ENCODE measurements around the gene SEMA3A. TPM values are rescaled to one million over a fixed set of nuclear protein-coding genes. Genes with fewer than 3 reads are reported as not detected.

Gene SEMA3A
- total and polyA plus RNA-seq, 2 donors (not counting 1 experiment from before 2014, with no cell fraction given) = 45.2 to 60.8 TPM

DNA sequence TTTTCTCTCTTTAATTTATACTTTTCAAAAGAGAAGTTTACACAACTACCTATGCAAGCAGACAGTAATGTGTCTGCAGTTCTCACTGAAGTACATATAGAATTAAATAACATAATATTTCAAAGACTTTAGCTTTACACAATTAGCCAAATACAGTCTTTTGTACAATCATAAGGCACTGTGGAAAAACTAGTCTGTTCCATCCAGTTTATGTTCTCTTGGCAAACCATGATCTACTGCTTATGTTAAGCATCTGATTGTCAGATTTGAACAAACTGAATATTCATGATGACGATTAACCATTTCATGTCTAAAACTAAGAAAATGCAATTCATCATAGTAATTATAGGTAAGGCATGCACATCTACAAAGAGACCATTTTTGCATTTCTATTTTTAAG is 842 bp downstream of the SEMA3A start:
- Histone ChIP-seq H3K4me3 (replicated peaks in 1 of 4; ENCODE audit: control extremely low read depth in 1 of 4, insufficient read depth in 1 of 4, low read depth in 3 of 4, low read length in 4 of 4) (peak overlapping the region; percentile 68 to 94 (median 78)), H2AFZ (ENCODE audit: low read length) (no peak overlapping the region), H4K20me1 (ENCODE audit: control insufficient read depth, extremely low read depth, insufficient read depth, low read length) (no peaks in the 10 kb centered on the region), H3K79me2 (ENCODE audit: control insufficient read depth, insufficient read depth, low read length) (peaks cover 53% of the 10 kb centered on the region), H3K27me3 (ENCODE audit: control insufficient read depth, insufficient read depth, low read length) (no peaks in the 10 kb centered on the region), H3K4me2 (ENCODE audit: extremely low read depth, insufficient read depth, low read length) (peak overlapping the region; percentile 82), H3K4me1 (ENCODE audit: control insufficient read depth, extremely low read depth, insufficient read depth, low read length) (no peaks in the 10 kb centered on the region), H3K9ac (ENCODE audit: insufficient read depth, low read length) (no peak overlapping the region), H3K9me3 (ENCODE audit: control insufficient read depth, insufficient read depth, low read depth, low read length) (no peaks in the 10 kb centered on the region), H3K27ac (ENCODE audit: insufficient read depth, low read length) (peak overlapping the region; percentile 58), H3K36me3 (ENCODE audit: control insufficient read depth, insufficient read depth, low read length) (no peaks in the 10 kb centered on the region)
- peak; percentile 28 to 61 for DNase-seq (ENCODE audit: low read depth in 2 of 2)
- no peak for TF ChIP-seq EZH2 (IDR thresholded peaks at IDR 0.05; ENCODE audit: low read length, missing control alignments)
- no peak for TF ChIP-seq CTCF (conservative IDR thresholded peaks at IDR 0.05 in 1 of 2, IDR thresholded peaks at IDR 0.05 in 1 of 2; ENCODE audit: low read depth in 1 of 2, low read length in 2 of 2)

DNA sequence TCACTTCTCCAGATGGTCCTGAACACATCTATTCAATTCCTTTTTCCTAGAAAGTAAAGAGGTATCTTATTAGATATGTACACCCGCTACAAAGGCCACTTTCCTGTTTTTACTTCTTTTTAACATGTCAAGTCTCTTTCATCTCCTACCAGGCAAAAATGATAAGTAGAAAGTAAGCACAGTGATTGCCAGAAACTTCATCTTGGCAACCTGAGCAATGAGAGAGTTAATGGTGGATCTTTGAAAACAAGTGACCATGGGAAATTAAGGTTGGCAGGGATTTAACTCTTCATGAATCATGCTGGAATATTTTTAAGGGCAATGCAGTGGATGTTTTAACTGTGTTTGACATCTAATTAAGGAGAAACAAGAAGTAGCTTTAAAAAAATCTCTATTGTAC is 2.7 kb downstream of the SEMA3A start:
- H2AFZ ChIP-seq (ENCODE audit: low read length) = no peak overlapping the region

DNA sequence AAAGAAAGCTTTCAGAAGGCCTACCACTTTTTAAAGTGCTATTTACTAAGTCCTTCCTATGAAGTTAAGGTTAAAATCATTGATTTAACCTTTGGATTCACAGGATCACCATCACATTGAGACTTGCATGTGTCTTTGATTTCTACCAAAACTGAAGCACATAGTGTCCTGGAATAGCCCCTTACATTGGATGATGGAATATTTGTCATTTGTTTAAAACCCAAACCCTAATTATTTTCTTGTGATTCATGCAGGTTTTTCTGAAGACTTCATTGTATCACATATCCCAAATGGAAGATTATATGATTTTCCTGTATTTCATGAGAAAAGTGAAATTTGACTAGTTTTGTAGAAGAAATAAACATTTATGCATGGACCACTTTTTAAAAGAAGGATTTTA is 3.3 kb downstream of the SEMA3A start:
- H4K20me1 ChIP-seq (ENCODE audit: control insufficient read depth, extremely low read depth, insufficient read depth, low read length) = no peaks in the 10 kb centered on the region
- peak overlapping the region in 3 of 4 experiments; percentile 68 to 94 (median 80) for H3K4me3 ChIP-seq (replicated peaks in 1 of 4; ENCODE audit: control extremely low read depth in 1 of 4, insufficient read depth in 1 of 4, low read depth in 3 of 4, low read length in 4 of 4)
- no peak overlapping the region for H3K9ac ChIP-seq (ENCODE audit: insufficient read depth, low read length)
- peaks cover 77% of the 10 kb centered on the region for H3K79me2 ChIP-seq (ENCODE audit: control insufficient read depth, insufficient read depth, low read length)
- no peak overlapping the region for H3K27ac ChIP-seq (ENCODE audit: insufficient read depth, low read length)
- peak overlapping the region; percentile 82 for H3K4me2 ChIP-seq (ENCODE audit: extremely low read depth, insufficient read depth, low read length)
- TF ChIP-seq EZH2 (IDR thresholded peaks at IDR 0.05; ENCODE audit: low read length, missing control alignments) (no peak), CTCF (conservative IDR thresholded peaks at IDR 0.05 in 1 of 2, IDR thresholded peaks at IDR 0.05 in 1 of 2; ENCODE audit: low read depth in 1 of 2, low read length in 2 of 2) (no peak)
- no peaks in the 10 kb centered on the region for H3K27me3 ChIP-seq (ENCODE audit: control insufficient read depth, insufficient read depth, low read length)
- no peaks in the 10 kb centered on the region for H3K9me3 ChIP-seq (ENCODE audit: control insufficient read depth, insufficient read depth, low read depth, low read length)
- H3K4me1 ChIP-seq (ENCODE audit: control insufficient read depth, extremely low read depth, insufficient read depth, low read length) = peaks cover 2% of the 10 kb centered on the region
- no peaks in the 10 kb centered on the region for H3K36me3 ChIP-seq (ENCODE audit: control insufficient read depth, insufficient read depth, low read length)
- no peak overlapping the region for H2AFZ ChIP-seq (ENCODE audit: low read length)
- DNase-seq (ENCODE audit: low read depth in 2 of 2) = peak; percentile 48 to 49

More for the DNA sequence above, 2.7 kb downstream of the SEMA3A start:
- peak overlapping the region; percentile 68 to 94 (median 78) for H3K4me3 ChIP-seq (replicated peaks in 1 of 4; ENCODE audit: control extremely low read depth in 1 of 4, insufficient read depth in 1 of 4, low read depth in 3 of 4, low read length in 4 of 4)
- TF ChIP-seq EZH2 (IDR thresholded peaks at IDR 0.05; ENCODE audit: low read length, missing control alignments) = no peak
- H3K27ac ChIP-seq (ENCODE audit: insufficient read depth, low read length) = peak overlapping the region; percentile 24
- no peaks in the 10 kb centered on the region for H4K20me1 ChIP-seq (ENCODE audit: control insufficient read depth, extremely low read depth, insufficient read depth, low read length)
- H3K4me2 ChIP-seq (ENCODE audit: extremely low read depth, insufficient read depth, low read length) = peak overlapping the region; percentile 82
- peak; percentile 61 to 68 for DNase-seq (ENCODE audit: low read depth in 2 of 2)
- no peaks in the 10 kb centered on the region for H3K9me3 ChIP-seq (ENCODE audit: control insufficient read depth, insufficient read depth, low read depth, low read length)
- H3K79me2 ChIP-seq (ENCODE audit: control insufficient read depth, insufficient read depth, low read length) = peaks cover 72% of the 10 kb centered on the region
- no peaks in the 10 kb centered on the region for H3K27me3 ChIP-seq (ENCODE audit: control insufficient read depth, insufficient read depth, low read length)
- H3K4me1 ChIP-seq (ENCODE audit: control insufficient read depth, extremely low read depth, insufficient read depth, low read length) = peaks cover 2% of the 10 kb centered on the region
- no peaks in the 10 kb centered on the region for H3K36me3 ChIP-seq (ENCODE audit: control insufficient read depth, insufficient read depth, low read length)
- H3K9ac ChIP-seq (ENCODE audit: insufficient read depth, low read length) = no peak overlapping the region
